UCSD-AML1 (cell line): Measurements from ENCODE around the gene WIPI1.
"Not testable (repeated sequence)": the region's sequence is repeated elsewhere in the genome, so short reads cannot be mapped to it uniquely, and the experiment has no call there.

Source experiments
- DNase-seq: peaks from one replicate; lab custom pipeline; 2025; ENCODE audit not compliant: unreplicated experiment; lab: John Stamatoyannopoulos, UW

Gene WIPI1

DNA sequence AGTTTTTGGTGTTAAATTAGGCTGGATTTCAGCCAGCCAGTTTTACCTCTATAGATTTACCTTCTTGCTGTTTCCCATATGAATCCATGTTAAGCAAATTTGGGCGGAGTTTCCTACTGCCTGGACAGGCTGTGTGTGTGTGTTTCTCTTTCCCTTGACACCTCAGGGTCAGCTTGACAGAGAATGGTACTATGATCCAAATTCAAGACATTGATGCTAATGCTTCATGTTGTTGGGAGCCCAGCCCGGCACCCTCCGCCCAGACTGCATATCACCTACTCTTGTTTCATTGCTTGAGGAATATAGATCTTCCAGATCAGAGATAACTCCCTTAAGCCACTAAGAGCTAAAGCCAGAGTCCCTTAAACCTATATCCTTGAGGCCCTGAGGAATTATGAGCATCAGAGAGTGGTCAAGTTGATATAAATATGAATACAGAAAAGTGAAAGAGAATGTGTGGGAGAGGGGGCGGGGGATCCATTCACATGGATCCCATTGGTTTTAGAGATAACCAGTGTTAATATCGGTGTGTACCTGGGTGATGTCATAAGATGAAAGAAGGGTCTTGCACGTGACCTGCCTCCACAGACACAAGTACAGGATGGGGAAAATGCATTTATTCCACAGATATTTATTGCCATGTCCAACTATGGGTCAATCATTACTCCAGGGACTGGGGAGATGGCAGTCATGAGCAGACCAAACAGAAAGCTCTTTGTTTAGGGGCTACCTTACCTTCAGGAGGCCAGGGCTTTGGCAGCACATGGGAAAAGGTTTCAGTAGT lies 69.7 kb downstream of the WIPI1 start:
- DNase-seq: no peak

DNA sequence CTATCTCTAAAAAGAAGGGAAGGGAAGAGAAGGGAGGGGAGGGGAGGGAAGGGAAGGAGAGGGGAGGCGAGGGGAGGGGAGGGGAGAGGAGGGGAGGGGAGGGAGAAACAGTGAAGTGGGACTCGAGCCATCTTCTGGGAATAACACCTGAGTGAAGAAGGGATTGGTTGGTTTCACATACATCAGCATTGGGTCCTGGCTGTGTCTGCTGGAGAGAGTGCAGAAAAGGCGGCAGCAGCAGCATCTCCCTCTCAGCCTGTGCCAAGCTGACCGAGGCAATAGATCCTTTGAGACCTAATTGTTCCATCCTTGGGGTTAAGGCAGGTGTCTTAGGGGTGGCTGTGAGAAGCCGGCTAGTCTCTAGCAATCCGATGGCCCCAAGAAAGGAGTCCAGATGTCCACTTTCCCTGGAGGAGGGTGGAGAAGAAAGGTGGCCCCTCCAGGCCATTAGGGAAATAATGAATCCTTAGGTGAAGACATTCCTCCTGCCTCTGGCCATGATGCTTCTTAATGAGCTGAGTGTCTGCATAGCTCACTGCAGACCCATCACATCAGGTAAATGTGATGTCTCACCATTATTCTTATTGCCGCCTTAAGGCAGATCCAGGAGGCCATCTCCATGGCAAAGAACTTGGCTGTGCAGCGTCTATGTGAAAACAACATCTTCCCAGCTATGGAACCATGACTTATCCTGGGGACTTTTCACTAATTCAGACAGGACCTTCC lies 71.6 kb downstream of the WIPI1 start:
- no peak for DNase-seq

DNA sequence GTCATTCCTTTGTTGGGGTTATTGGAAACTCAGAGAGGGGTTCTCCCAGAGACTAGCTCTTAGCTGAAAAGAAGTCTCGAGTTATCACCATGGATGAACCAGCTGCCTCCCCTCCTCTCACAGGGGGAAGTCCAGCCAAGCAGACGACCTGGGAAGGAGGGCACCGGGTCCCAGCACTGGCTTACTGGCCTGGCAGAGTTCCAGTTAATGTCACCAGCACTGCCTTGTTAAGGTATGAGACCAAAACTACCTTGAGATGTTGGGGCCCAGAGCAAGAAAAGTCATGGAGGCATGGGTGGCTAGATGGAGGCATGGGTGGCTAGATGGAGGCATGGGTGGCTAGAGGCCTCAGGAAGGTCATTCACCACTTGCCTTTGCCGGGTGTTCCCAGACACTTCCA lies 72.4 kb downstream of the WIPI1 start:
- DNase-seq: no peak

DNA sequence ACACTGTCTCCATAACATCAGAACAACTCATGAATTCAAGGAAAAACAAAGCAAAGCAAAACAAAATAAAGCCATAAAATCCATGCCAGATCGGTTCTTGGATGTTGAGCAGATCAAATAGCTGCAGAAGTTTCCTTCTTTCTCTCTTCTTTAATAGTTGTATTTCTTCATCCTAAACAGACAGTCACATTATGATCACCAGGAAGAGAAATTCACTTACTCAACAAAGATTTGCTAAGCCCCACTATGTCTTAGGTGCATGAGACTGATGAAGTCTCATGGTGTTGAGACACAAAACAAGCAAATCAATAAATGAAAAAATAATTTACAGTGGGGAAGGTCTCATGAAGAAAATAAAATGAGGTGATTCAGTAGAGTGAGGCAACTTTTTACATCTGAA lies 72.8 kb downstream of the WIPI1 start:
- no peak for DNase-seq

DNA sequence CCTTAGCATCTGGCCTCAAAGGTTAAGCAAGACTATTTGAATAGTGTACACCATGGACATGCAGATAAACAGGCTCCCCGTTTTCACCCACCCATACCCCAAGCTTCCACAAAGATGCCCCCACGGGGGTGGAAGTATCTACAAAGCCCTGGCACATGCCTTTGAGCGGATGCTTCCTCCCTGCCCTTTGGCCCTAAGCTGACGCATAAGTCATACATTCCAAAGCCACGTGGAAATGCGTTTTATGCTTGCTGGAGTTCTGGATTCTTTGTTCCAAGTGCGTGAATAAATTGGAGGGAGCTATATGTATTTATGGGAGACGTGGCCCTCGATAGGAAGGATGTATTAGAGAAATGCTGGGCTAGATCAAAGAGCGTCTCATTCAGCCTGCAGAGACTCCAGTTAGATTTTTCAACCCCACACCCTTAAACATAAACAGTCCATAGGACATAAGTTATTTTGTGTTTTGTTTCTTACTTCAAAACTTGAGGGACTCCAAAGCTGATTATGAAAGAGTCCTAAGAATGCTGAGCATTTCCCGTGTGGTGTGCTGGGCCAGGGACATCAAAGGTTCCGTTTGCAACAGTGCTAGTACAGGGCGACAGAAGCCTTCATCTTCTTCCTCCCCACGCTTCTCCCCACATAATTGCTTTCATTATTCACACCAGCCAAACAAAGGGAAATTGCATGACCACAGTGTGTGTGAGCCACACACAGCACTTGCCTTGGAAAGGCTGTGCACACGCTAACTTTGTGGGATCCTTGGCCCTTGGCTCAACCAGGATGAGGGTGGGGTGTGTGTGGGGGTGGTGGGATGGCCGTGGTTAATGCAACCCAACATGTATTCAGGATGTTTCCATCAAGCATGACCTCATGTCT lies 73.6 kb downstream of the WIPI1 start:
- peak; percentile 32 for DNase-seq

DNA sequence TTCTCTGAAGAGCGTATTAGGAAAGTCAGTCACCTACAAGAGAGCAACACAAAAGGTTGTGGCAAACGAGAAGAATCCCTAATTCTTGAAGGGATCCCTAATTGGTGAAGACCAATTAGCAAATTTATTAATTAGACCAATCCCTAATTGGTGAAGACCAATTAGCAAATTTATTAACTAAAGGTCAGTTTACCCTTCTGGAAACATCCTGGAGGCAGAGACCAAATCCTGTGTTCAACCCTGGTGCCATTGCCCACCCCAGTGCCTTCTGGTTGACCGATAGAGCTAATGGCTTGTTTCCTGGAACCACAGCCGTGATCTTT lies 74.2 kb downstream of the WIPI1 start:
- no peak for DNase-seq

DNA sequence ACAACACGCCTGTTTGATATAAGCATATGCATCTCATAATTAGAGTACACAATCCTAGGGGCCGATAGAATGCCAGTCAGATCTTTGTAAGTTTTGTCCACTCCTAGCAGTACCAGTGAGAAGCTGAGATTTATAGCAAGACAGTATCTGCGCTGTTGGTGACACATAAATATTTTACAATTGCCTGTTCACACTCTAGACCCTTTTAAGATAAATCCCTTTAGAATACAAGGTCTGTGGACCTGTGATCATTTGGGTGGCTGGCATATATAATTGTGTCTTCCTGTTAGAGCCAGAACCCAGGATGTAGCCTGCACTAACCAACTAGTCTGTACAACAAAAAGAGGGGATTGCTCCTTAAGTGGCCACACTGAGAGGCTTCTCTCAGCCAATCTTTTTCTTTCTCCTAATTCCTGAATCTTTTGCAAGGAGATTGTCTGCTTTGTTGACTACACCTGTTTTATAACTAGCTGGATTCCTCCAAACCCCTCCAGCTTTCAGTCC lies 74.7 kb downstream of the WIPI1 start:
- DNase-seq: no peak

DNA sequence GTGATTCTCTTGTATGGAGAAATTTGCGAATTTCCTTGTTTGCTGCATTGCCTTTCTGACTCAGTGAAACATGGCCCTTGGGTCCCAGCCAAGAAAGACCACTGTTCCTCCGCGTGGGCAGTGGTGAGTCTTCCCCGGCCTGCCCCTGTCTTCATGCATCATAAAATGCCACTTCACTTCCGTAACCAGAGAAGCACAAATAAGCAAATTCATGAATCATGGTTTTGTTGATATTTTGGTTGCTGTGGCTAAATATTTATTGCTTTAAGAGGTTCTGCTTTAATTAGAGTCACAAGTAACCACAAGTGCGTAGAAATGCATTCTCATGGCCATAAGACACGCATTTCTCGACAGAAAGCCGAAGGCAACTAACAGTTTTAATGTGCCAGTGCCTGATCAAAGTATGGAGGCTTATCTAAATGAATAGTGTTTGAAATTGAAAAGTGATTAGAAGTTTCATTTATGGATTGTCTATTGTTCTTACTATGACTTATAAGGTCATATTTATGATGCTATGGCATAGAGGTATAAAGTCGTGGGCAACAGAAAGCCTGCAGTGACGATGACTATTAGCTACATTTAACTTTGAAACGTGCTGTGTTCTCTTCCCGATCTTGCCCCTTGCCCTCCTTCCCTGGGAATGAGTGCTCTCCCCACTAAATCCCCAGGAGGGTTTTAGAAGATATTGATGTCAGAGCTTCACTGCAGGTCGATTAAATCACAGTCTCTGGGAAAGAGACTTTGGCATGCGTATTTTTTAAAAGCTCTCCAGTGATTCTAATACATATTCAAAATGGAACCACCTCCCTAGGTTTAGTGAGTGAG lies 76.0 kb downstream of the WIPI1 start:
- no peak for DNase-seq

DNA sequence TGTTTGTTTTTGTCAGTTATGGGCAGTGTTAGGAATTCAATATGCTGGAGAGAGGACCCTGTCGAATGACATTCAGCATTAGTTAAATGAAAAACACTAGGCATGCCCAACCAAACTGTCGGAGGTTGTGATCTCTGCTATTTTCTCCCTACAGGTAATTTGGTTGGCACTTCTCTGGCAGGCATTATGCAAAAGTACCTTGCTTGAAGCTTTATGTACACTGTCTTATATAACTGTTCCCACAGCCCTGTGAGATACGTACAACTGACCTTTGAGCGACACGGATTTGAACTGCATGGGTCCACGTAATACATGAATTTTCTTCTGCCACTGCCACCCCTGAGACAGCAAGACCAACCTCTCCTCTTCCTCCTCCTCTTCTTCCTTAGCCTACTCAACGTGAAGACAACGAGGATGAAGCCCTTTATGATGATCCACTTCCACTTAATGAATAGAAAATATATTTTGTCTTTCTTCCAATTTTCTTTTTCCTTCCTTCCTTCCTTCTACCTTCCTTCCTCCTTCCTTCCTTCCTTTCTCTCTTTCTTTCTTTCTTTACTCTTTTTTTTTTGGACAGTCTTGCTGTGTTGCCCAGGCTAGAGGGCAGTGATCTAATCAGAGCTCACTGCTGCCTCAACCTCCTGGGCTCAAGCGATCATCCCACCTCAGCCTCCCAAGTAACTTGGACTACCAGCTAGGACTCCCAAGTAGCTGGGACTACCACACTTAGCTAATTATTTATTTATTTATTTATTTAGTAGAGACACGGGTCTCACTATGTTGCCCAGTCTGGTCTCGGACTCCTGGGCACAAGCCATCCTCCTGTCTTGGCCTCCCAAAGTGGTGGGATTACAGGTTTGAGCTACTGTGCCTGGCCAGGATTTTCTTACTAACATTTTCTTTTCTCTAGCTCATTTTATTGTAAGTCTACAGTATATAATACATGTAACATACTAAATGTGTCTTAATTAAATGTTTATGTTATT lies 77.3 kb downstream of the WIPI1 start:
- no peak for DNase-seq

DNA sequence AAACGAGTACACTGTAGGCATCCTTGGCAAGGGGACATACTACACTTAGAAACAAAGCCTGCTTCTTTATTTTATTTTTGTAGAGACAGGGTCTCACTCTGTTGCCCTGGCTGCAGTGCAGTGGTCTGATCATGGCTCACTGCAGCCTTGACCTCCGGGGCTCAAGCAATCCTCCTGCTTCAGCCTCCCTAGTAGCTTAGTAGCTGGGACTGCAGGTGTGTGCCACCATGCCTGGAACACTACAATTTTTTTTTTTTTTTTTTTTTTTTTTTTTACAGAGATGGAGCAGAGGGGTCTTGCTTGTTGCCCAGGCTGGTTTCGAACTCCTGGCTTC lies 78.2 kb downstream of the WIPI1 start:
- no peak for DNase-seq

DNA sequence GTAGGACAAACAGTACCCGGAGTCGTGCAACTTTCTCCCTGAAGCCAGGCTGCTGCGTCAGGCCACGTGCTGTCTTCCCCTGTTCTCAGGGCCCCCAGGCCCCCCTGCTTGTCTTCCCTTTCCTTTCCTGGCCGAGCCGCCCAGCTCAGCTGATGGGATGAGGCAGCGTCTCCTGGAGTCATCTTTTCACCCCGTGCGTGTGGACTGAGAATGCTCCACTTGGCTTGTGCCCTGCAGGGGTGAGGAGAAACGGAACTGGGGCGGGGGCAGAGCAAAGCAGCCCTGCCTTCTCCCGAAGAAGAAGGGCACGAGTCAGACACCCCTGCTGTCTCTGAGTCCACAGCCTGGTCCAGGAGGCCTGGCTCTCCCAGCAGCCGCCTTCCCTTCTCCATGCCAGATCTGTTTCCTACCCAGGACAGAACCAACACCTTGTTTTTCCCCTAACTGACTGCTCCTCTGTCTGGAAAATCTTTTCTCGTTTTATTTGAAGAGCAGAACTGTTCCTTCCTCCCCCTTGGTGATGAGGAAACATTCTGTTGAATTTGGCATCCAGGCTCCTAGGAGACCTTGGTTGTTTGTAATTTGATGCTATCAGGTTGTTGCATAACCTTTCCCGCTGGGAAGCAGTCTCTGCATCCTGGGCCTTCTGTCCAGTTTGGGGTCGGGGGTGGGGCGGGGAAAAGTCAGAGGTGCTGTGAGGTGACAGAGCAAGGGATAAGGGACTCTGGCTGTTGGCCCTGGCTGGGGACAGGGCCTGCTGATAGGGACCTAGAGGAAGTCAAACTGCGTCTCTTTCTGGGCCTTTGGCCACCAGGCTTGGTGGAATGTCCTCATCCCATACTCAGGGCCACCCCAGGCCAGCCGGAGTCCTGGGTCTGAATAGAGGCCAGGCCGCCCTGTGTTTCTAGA lies 78.8 kb downstream of the WIPI1 start:
- no peak for DNase-seq

DNA sequence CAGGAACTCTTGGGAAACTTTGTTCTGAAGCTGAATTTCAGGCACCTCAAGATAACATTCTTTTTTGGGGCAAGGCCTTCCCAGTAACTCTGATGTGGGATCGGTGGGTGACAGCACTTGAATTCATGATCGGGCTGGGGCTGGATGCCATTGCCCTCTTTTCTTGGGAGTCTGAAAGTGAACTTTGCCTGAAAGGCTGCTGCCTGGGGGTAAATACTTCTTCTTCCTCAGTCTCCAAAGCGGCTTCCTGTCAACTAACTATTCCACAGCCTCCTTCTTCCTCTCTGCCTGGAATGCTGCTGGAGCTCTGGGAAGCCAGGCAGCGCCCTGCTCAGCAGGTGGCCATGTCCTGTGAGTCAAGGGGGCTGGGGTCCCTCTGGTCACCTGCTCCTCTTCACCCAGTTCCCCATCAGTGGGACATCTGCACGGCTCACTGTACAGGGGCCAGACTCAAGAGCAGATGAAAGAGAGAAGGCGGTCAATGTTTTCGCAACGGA lies 79.5 kb downstream of the WIPI1 start:
- DNase-seq: no peak

DNA sequence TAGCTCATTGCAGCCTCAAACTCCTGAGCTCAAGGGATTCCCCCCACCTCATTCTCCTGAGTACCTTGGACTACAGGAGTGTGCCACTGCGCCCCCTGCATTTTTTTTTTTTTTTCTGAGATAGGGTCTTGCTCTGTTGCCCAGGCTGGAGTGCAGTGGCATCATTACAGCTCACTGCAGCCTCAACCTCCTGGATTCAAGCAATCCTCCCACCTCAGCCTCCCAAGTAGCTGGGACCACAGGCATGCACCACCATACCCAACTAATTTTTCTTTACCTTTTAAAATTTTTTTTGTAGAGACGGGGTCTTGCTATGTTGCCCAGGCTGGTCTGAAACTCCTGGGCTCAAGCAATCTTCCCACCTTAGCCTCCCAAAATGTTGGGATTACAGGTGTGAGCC lies 81.1 kb downstream of the WIPI1 start:
- not testable (repeated sequence) for DNase-seq

DNA sequence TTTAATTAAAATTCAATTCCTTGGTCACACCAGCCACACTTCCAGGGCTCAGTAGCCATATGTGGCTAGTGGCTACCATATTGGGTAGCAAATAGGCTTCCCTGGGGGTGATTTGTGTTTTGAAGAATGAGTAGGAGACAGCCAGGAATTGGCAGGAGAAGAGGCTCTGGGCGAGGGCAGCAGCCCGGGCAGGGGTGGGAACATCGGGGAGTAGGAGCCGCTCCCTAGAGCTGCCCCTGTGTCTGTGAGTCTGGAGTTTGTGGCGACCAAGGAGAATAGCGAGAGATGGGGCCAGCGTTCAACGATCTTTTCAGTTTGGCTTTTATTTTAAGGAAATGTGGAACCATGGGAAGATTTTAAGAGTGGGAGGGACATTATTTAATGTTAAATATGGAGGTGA lies 81.7 kb downstream of the WIPI1 start:
- DNase-seq: no peak
